SH-SY5Y (cell line): Measurements from ENCODE around the gene GUCY1A2.

Experiments used
- GATA2 ChIP-seq: IDR thresholded peaks from 2 replicates; pipeline ENCODE4 v1.6.1; 2011; ENCODE audit warnings: mild to moderate bottlenecking, low read depth, low read length
- GATA3 ChIP-seq: IDR thresholded peaks from 2 replicates; pipeline ENCODE4 v1.6.1; 2011; ENCODE audit warnings: low read depth, mild to moderate bottlenecking, low read length, moderate library complexity

DNA sequence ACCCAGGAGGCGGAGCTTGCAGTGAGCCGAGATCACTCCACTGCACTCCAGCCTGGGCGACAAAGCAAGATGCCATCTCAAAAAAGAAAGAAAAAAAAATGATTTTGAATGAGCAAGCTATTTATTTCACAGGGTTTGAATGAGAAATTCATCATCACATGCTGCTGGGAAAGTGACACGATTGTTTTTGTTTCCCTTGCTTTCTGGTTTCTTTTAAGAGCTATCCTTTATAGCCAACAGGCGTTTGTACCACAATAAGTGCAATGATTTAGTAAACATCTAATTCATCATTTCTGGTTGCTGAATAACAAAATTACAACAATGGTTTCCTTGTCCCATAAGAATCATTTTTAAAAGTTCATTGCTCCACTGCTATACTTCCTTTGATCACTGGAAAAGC lies 129.9 kb downstream of the GUCY1A2 start:
- TF ChIP-seq GATA3 = no peak
- TF ChIP-seq GATA2 = no peak
